Peyer's patch (tissue), 4 donors: Measurements from ENCODE around the gene BCAS3.

Experiments used
- POLR2A ChIP-seq, 2 donors: fragments of 450-650 bp; IDR thresholded peaks; one replicate each; pipeline ENCODE4 v1.5.1; 2017; ENCODE audit warnings: antibody characterized with exemption in 2 of 2, mild to moderate bottlenecking in 2 of 2, moderate library complexity in 2 of 2
- TF ChIP-seq, protein P1 (sequence below), 6 experiments: fragments of 450-650 bp in 4 of 6; fragments of 200-600 bp in 2 of 6; sonication (generic) in 1 of 6; IDR thresholded peaks; one replicate each; pipeline ENCODE4 v1.5.1; 2017 to 2019; ENCODE audit warnings: antibody characterized with exemption in 6 of 6, mild to moderate bottlenecking in 3 of 6, moderate library complexity in 1 of 6

DNA sequence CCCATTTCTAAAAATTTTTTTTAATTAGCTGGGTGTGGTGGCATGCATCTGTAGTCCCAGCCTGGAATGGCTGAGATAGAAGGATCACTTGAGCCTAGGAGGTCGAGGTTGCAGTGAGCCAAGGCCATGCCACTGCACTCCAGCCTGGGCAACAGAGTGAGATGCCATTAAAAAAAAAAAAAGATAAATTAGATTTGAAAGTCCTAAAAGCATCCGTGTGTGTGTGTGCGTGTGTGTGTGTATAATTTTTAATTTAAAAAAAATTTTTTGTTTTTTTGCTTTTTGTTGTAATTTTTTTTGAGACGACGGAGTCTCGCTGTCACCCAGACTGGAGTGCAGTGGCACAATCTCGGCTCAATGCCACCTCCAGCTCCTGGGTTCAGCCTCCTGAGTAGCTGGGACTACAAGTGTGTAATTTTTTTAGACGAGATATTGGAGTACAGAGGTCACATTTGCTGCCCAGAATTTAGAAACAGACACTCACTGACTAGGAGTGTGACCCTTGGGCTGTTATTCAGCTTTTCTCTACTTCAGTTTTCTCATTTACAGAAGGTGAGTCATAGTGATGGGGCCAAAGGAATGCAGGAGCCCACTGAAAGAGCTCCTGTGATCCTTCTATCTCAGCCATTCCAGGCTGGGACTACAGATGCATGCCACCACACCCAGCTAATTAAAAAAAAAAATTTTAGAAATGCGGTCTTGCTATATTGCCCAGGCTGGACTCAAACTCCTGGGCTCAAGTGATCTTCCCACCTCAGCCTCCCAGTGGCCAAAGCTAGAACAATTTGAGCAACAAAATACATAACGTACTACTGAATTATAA is 749.0 kb downstream of the BCAS3 start:
- TF ChIP-seq, protein P1, sequence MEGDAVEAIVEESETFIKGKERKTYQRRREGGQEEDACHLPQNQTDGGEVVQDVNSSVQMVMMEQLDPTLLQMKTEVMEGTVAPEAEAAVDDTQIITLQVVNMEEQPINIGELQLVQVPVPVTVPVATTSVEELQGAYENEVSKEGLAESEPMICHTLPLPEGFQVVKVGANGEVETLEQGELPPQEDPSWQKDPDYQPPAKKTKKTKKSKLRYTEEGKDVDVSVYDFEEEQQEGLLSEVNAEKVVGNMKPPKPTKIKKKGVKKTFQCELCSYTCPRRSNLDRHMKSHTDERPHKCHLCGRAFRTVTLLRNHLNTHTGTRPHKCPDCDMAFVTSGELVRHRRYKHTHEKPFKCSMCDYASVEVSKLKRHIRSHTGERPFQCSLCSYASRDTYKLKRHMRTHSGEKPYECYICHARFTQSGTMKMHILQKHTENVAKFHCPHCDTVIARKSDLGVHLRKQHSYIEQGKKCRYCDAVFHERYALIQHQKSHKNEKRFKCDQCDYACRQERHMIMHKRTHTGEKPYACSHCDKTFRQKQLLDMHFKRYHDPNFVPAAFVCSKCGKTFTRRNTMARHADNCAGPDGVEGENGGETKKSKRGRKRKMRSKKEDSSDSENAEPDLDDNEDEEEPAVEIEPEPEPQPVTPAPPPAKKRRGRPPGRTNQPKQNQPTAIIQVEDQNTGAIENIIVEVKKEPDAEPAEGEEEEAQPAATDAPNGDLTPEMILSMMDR (IDR thresholded peaks at IDR 0.05): no peak
- no peak for TF ChIP-seq POLR2A (IDR thresholded peaks at IDR 0.05)
